MM.1S (cell line): ENCODE measurements around the gene SLC8A3.

Experiments used
- DNase-seq: peaks from one replicate; pipeline ENCODE4 v3.0.0-alpha.2; 2015
- H2AFZ ChIP-seq: fragments of 300-600 bp; sonication (generic); 2 replicates; pipeline ENCODE4 v1.6.0; 2016; ENCODE audit warnings: antibody characterized with exemption, low read length
- H3F3A ChIP-seq: fragments of 300-600 bp; sonication (generic); 2 replicates; pipeline ENCODE4 v1.6.1; 2016; ENCODE audit warnings: mild to moderate bottlenecking, antibody characterized with exemption, low read length, moderate library complexity, mixed read lengths; ENCODE audit not compliant: insufficient read depth
- H3K27ac ChIP-seq: fragments of 300-600 bp; sonication (generic); 2 replicates; pipeline ENCODE4 v1.5.1; 2016; ENCODE audit warnings: mild to moderate bottlenecking, low read length
- H3K27me3 ChIP-seq: fragments of 300-600 bp; sonication (generic); replicated peaks from 2 replicates; pipeline ENCODE4 v1.6.0; 2016; ENCODE audit warnings: low read length; ENCODE audit not compliant: insufficient read depth
- H3K36me3 ChIP-seq: fragments of 300-600 bp; sonication (generic); replicated peaks from 2 replicates; pipeline ENCODE4 v1.6.1; 2016; ENCODE audit warnings: mild to moderate bottlenecking, low read length, mixed read lengths; ENCODE audit not compliant: insufficient read depth
- H3K4me1 ChIP-seq: fragments of 300-600 bp; sonication (generic); 2 replicates; pipeline ENCODE4 v1.6.1; 2016; ENCODE audit warnings: low read length, mixed read lengths
- H3K4me2 ChIP-seq: fragments of 300-600 bp; sonication (generic); 2 replicates; pipeline ENCODE4 v1.6.0; 2016; ENCODE audit warnings: low read depth, low read length
- H3K4me3 ChIP-seq: fragments of 300-600 bp; sonication (generic); 2 replicates; pipeline ENCODE4 v1.5.1; 2016; ENCODE audit warnings: low read length, mixed read lengths
- H3K79me2 ChIP-seq: fragments of 300-600 bp; sonication (generic); 2 replicates; pipeline ENCODE4 v1.6.1; 2016; ENCODE audit warnings: mixed run types, low read length, mixed read lengths
- H3K9ac ChIP-seq: fragments of 300-600 bp; sonication (generic); 2 replicates; pipeline ENCODE4 v1.6.1; 2016; ENCODE audit warnings: low read length, mixed read lengths
- H3K9me2 ChIP-seq: fragments of 300-600 bp; sonication (generic); replicated peaks from 2 replicates; pipeline ENCODE4 v1.6.1; 2016; ENCODE audit warnings: mild to moderate bottlenecking, low read length, mixed read lengths; ENCODE audit not compliant: insufficient read depth
- H3K9me3 ChIP-seq: fragments of 300-600 bp; sonication (generic); replicated peaks from 2 replicates; pipeline ENCODE4 v1.6.1; 2016; ENCODE audit warnings: mild to moderate bottlenecking, low read length, mixed read lengths; ENCODE audit not compliant: insufficient read depth
- H4K20me1 ChIP-seq: fragments of 300-600 bp; sonication (generic); 2 replicates; pipeline ENCODE4 v1.6.1; 2016; ENCODE audit warnings: mild to moderate bottlenecking, low read length, moderate library complexity, mixed read lengths; ENCODE audit not compliant: insufficient read depth
- EZH2 ChIP-seq: fragments of 300-600 bp; sonication (generic); optimal IDR thresholded peaks from 2 replicates; pipeline ENCODE3; 2017; ENCODE audit warnings: low read depth, mild to moderate bottlenecking, antibody characterized with exemption, low read length, mixed read lengths
- EZH2phosphoT487 ChIP-seq: fragments of 300-600 bp; sonication (generic); IDR thresholded peaks from 2 replicates; pipeline ENCODE4 v1.6.1; 2018; ENCODE audit warnings: antibody characterized with exemption, low read length
- TF ChIP-seq, protein P1 (sequence below): fragments of 300-600 bp; sonication (generic); IDR thresholded peaks from 2 replicates; pipeline ENCODE4 v1.5.1; 2016; ENCODE audit warnings: antibody characterized with exemption, low read length, mixed read lengths

Gene SLC8A3

DNA sequence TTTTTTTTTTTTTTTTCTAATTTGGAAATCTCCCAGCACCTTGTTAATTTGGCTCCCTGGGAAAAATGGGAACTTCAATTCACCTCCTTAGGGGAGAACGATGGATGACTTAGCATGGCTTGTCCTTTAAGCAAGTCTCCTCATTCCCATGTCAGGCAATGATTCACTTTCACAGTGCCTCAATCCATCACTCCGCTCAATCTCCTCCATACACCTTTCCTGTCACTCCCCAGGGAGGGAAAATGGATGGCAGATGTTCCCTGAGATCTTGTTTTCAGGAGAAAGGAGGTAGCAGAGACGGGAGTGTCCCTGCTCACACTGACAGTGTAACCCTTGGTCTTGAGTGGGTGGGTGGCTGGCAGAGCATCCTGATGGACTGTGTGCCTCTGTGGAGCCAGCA, 51.0 kb downstream of the SLC8A3 start:
- H3K27me3 ChIP-seq, result no peaks in the 10 kb centered on the region
- no peaks in the 10 kb centered on the region for H3K4me1 ChIP-seq
- TF ChIP-seq EZH2phosphoT487, result no peak
- TF ChIP-seq EZH2, result no peak
- TF ChIP-seq, protein P1, sequence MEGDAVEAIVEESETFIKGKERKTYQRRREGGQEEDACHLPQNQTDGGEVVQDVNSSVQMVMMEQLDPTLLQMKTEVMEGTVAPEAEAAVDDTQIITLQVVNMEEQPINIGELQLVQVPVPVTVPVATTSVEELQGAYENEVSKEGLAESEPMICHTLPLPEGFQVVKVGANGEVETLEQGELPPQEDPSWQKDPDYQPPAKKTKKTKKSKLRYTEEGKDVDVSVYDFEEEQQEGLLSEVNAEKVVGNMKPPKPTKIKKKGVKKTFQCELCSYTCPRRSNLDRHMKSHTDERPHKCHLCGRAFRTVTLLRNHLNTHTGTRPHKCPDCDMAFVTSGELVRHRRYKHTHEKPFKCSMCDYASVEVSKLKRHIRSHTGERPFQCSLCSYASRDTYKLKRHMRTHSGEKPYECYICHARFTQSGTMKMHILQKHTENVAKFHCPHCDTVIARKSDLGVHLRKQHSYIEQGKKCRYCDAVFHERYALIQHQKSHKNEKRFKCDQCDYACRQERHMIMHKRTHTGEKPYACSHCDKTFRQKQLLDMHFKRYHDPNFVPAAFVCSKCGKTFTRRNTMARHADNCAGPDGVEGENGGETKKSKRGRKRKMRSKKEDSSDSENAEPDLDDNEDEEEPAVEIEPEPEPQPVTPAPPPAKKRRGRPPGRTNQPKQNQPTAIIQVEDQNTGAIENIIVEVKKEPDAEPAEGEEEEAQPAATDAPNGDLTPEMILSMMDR, result no peak
- no peak for DNase-seq
- H3K36me3 ChIP-seq, result no peaks in the 10 kb centered on the region
- H3K27ac ChIP-seq, result no peak overlapping the region
- H3K79me2 ChIP-seq, result no peaks in the 10 kb centered on the region
- H4K20me1 ChIP-seq, result no peaks in the 10 kb centered on the region
- no peaks in the 10 kb centered on the region for H3F3A ChIP-seq
- H3K4me3 ChIP-seq, result no peak overlapping the region
- H3K9ac ChIP-seq, result no peak overlapping the region
- no peaks in the 10 kb centered on the region for H3K9me2 ChIP-seq
- no peak overlapping the region for H2AFZ ChIP-seq
- H3K4me2 ChIP-seq, result no peak overlapping the region
- H3K9me3 ChIP-seq, result no peaks in the 10 kb centered on the region

DNA sequence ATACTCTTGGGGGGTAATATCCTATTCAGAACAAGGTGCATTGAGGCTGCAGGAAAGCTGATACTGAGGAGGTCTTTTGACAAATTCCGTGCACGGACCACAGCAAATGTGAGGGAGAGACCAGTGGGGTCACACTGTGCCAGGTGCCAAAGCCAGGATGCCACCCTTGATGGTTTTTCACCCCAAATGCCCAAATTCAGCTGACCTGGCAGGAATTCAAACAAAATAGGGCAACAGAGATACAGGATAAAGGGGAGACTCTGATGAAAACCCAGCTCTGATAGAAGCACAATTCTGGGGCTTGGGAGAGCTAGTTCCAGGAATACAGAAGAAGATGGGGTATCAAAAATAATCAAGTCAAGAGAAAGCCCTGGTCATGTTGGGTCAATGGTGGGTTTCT, 55.3 kb downstream of the SLC8A3 start:
- H3F3A ChIP-seq, result no peaks in the 10 kb centered on the region
- no peaks in the 10 kb centered on the region for H3K9me2 ChIP-seq
- no peaks in the 10 kb centered on the region for H3K4me1 ChIP-seq
- no peaks in the 10 kb centered on the region for H4K20me1 ChIP-seq
- H2AFZ ChIP-seq, result no peak overlapping the region
- H3K27ac ChIP-seq, result no peak overlapping the region
- H3K36me3 ChIP-seq, result no peaks in the 10 kb centered on the region
- H3K9ac ChIP-seq, result no peak overlapping the region
- TF ChIP-seq, protein P1, result no peak
- TF ChIP-seq EZH2phosphoT487 (no peak), EZH2 (no peak)
- H3K4me2 ChIP-seq, result no peak overlapping the region
- H3K4me3 ChIP-seq, result no peak overlapping the region
- no peaks in the 10 kb centered on the region for H3K9me3 ChIP-seq
- H3K79me2 ChIP-seq, result no peaks in the 10 kb centered on the region
- no peaks in the 10 kb centered on the region for H3K27me3 ChIP-seq
- DNase-seq, result no peak

DNA sequence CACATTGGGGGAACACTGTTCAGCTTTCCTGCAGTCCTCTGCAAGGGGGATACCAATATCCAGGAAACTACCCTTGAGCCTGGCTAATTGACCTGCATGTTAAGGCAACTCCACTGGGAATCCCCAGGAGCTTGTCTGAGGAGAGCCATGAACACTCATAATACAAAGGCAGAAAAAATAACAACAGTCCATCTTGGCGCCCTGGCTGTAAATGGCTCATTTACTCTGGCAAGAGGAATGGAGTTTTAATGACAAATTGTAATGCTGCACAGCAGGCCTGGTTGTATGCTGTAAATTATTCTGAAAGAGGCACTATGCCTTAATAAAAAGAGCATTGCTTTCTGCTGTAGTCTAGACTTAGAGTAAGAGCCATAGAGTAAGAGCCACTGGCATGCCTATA, 58.3 kb downstream of the SLC8A3 start:
- Histone ChIP-seq H4K20me1 (no peaks in the 10 kb centered on the region), H3K9ac (no peak overlapping the region), H3K36me3 (no peaks in the 10 kb centered on the region), H3K4me3 (no peak overlapping the region), H3K79me2 (no peaks in the 10 kb centered on the region), H3K9me3 (no peaks in the 10 kb centered on the region), H3K4me2 (no peak overlapping the region), H3K9me2 (no peaks in the 10 kb centered on the region), H3K4me1 (no peaks in the 10 kb centered on the region), H3K27me3 (no peaks in the 10 kb centered on the region), H2AFZ (no peak overlapping the region), H3K27ac (no peak overlapping the region), H3F3A (no peaks in the 10 kb centered on the region)
- DNase-seq, result no peak
- TF ChIP-seq, protein P1, result no peak
- TF ChIP-seq EZH2phosphoT487 (no peak), EZH2 (no peak)
